Spleen (tissue), 7 donors: Measurements from ENCODE around the gene POMT1.

Experiments used
- CTCF ChIP-seq, 11 experiments: fragments of 200-600 bp in 7 of 11; fragments of 450-650 bp in 4 of 11; sonication (generic) in 4 of 11; IDR thresholded peaks in 8 of 11; conservative IDR thresholded peaks in 3 of 11; 1 replicate in 7 of 11; 2 replicates in 4 of 11; pipeline versions ENCODE4 v1.4.0 to v1.8.0; 2016 to 2021; ENCODE audit warnings: antibody characterized with exemption in 11 of 11, inconsistent platforms in 4 of 11, mild to moderate bottlenecking in 1 of 11
- POLR2AphosphoS5 ChIP-seq, 3 donors: sonication (generic); formaldehyde crosslinking; IDR thresholded peaks; one replicate each; pipeline ENCODE4 v1.5.1; 2017; ENCODE audit warnings: antibody characterized with exemption in 3 of 3
- donor health status: DM: no; HTN: no; CAD: no; lungs with moderate emphysema.
- donor health status: DM: no; HTN: no; CAD: no.
- donor health status: DM: no; HTN: no; CAD: no.

DNA sequence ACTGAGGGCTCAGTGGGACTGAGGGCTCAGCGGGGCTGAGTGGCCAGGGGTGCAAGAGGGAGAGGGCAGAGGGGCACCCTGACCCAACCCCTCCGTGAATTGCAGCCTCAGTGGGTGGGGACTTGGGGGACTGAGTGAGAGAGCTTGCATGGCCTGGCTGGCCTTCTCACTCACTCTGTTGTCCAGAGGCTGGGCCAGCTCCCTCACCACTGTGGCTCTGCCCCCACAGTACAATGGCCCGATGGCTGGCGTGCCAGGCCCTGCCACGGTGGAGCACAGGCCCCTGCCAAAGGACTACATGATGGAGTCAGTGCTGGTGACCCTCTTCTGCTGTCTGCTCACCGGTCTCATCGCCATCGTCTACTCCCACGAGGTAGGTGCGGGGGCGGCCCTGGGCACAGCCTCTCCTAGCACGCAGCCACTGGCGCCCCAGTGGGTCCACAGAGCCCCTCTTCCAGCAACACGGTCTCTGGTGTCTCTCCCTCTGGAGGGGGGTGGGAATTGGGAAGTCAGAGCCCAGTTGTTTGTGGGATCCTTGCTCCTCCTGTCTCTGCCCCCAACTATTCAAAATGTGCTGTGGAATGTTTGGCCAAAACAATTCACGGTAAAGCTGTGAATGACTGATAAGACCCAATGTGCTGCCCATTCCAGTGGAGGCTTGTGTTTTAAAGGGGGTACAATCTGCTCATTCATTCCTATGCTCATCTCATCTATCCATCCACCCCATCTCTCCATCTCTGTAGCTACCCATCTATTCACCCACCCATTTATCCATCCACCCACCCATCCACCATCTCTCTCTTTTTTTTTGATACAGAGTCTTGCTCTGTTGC, 53.3 kb downstream of the POMT1 start:
- TF ChIP-seq CTCF (IDR thresholded peaks at IDR 0.05 in 8 of 11, conservative IDR thresholded peaks at IDR 0.05 in 3 of 11) (no peak), POLR2AphosphoS5 (IDR thresholded peaks at IDR 0.05) (peak in 2 of 3 donors; percentile 10 to 48)
